HG03025 (cell line): ENCODE data around the gene MYL7.

Experiments used
- ATAC-seq: cut with Tn5 transposase; IDR thresholded peaks from one replicate; pipeline ENCODE4 v1.9.1; 2021; ENCODE audit warnings: mild to moderate bottlenecking, moderate library complexity; ENCODE audit not compliant: unreplicated experiment, low FRiP score

The MYL7 gene

GRCh38 chr7:44101966-44102845 is 38.9 kb downstream of the MYL7 start:
- no peak for ATAC-seq

GRCh38 chr7:44101303-44101965 is 39.7 kb downstream of the MYL7 start:
- no peak for ATAC-seq

GRCh38 chr7:44100458-44101302 is 40.5 kb downstream of the MYL7 start:
- no peak for ATAC-seq

- no peak for ATAC-seq
Observed at GRCh38 chr7:44099669-44100068, 41.5 kb downstream of the MYL7 start.

GRCh38 chr7:44098092-44099068 is 42.8 kb downstream of the MYL7 start:
- no peak for ATAC-seq

- ATAC-seq = no peak
Observed at GRCh38 chr7:44097064-44097932, 43.8 kb downstream of the MYL7 start.

GRCh38 chr7:44096326-44096881 is 44.7 kb downstream of the MYL7 start:
- no peak for ATAC-seq

GRCh38 chr7:44095781-44096180 is 45.4 kb downstream of the MYL7 start:
- no peak for ATAC-seq

- no peak for ATAC-seq
Observed at GRCh38 chr7:44094883-44095592, 46.1 kb downstream of the MYL7 start.

- no peak for ATAC-seq
Observed at GRCh38 chr7:44094365-44094764, 46.8 kb downstream of the MYL7 start.

- ATAC-seq = no peak
Observed at GRCh38 chr7:44093102-44093641, 48.0 kb downstream of the MYL7 start.
